DND-41 (cell line): ENCODE data around the gene OR52K1.

Experiments
- CTCF ChIP-seq: IDR thresholded peaks from 2 replicates; pipeline ENCODE4 v1.5.1; 2012; ENCODE audit warnings: borderline replicate concordance, low read length, moderate library complexity, mild to moderate bottlenecking; ENCODE audit not compliant: poor library complexity, severe bottlenecking; ENCODE audit errors: extremely low read depth
- EZH2 ChIP-seq: IDR thresholded peaks from 3 replicates; pipeline ENCODE4 v1.6.1; 2012; ENCODE audit warnings: borderline replicate concordance, low read depth, mild to moderate bottlenecking, moderate library complexity, low read length, inconsistent platforms; ENCODE audit not compliant: severe bottlenecking

GRCh38 chr11:4464216-4465159, 18.0 kb upstream of the OR52K1 start:
- TF ChIP-seq CTCF (no peak), EZH2 (no peak)
